ENCODE data around the gene RBP2. TPM values are rescaled to one million over a fixed set of nuclear protein-coding genes. Genes with fewer than 3 reads are reported as not detected.
"Not testable (repeated sequence)": the region's sequence is repeated elsewhere in the genome, so short reads cannot be mapped to it uniquely, and the experiment has no call there.

Gene RBP2
- polyA plus RNA-seq, 1 donor, result 0.32 TPM

DNA sequence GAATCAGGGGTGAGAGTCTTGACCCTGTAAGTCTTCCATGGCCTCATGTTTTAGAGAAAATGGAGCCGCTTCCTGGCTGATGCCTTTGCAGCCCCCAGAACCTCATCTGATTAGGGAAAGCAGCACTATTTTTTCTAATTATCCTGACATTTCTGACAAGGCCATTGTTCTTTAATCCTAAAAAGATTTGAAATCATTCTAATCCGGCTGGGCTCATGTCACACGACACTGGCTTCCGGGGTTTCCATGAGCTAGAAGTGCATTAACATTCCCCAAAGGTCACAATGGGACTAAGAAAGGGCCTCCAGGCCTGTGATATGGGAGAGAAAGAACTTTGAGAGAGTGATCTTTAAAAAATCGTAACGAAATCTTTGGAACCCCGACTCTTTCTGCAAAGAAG lies 33.1 kb downstream of the RBP2 start:
- no peak for DNase-seq (ENCODE audit: low read depth)

DNA sequence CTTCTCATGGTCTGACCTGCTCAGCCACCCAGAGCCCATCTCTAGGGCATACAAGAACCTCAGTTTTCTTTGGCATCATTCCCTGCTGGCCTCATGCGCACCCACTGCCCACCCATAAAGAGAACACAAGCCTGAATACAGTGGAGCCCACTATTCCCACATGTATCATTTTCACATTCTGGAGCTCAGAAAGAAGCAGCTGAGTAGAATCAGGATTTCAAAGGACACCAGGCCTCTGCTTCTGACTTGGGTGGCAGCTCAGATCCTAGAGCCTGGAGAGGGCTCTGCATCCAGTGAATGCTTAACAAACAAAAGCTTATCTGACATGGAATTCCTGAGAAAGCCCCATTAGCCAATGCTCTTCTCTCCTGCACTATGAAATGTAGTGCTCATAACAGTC lies 34.7 kb downstream of the RBP2 start:
- no peak for DNase-seq (ENCODE audit: low read depth)

DNA sequence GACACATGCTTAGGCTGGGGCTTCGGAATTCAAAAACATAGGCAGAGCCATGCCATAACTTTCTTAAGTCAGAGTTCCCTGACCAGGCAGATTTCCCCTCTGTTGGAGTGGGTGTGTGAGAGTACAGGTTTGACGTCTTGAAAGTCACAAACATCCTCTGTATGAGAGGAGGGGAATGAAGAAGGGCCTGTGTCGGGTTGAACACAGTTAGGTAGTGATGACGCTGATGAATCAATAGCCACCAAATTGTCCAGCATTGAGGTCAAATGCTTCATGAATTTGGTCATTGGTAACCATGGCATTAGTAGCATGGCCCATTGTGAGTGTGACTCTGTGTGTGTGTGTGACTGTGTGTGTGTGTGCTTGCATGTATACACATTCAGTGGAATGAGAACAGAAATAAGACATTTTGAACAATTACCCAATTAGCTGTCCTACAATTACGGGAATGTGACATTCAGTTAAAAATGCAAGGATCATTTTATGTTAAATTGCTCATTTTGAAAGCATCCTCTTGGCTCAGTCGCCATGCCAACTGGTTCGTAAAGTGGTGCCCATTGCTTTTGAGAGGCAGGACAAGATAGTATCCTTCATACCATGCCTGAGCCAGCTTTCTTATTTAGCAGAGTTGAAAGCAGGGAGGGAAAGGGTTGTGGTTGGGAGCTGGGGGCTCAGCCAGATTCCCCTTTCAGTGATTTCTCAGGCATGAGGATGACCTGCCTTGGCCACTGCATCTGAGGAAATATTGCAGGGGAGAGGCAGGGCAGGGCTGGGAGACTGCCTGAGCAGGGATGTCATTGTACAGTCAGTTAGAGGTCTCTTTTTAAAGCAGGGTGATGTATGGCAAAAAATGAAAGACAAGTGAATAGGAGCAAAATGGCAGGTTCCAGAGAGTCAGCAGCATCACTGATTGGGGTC lies 35.4 kb downstream of the RBP2 start:
- DNase-seq (ENCODE audit: low read depth), result no peak

DNA sequence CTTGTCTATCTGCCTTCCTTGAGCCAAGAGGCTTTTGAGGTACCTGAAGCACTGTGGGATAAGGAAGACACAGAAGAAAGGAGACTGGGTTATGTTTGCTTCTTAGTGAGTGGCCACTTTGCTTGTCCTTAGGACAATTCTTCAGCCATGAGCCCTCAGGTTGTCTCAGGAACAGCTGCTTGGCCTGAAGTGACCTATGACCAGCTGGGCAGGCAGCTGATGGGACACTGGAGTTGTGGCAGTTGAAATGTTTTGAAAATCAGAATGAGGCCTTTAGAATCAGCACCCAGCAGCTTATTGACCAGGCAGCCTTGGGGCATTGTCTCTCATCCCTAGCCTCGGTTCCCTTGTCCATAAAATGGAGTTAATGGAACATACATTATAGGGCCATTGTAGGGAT lies 37.0 kb downstream of the RBP2 start:
- DNase-seq (ENCODE audit: low read depth), result no peak

DNA sequence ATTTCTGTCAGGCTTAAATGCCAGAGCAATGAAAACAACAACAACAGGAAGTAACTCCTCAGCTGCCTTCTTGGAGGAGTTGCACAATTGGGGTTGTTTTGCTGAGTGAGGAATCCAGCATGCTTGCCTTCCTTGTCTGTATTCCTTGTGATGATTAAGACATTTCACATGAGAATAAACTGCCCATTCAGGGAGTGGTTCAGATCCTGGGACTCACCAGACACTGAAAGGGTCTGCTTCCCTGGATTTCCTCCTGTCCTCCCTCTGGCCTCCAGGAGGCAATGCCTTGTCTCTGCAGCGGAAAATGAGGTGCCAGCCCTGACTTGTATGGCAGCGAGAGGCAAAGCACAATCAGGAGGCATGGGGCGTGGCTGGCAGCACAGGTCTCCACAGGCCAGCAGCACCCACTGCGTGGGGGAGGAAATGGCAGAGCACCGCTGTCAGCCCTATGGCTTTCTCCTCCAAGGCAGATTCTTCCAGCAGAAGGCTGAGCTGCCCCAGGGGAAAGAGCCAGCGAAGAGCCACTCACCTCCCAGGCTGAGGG lies 41.5 kb downstream of the RBP2 start:
- DNase-seq (ENCODE audit: low read depth), result no peak

DNA sequence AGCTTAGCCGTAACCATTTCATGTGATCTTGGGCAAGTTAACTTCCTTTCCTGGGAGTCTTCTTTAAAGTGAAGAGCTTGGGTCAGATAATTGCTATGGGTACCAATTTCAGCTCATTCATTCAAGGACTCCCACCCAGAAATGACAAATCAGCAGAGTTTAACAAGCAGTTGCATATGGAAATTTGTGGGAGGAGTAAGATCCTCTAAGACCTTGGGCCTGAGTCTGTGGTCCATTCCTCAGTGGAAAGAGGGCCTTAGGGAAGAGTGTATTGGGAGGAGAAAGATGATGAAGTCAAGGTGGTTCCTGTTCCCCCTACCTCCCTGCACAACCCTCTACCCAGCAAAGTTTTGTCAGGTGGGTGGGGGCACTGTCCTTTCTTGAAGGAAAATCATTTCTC lies 42.1 kb downstream of the RBP2 start:
- no peak for DNase-seq (ENCODE audit: low read depth)

DNA sequence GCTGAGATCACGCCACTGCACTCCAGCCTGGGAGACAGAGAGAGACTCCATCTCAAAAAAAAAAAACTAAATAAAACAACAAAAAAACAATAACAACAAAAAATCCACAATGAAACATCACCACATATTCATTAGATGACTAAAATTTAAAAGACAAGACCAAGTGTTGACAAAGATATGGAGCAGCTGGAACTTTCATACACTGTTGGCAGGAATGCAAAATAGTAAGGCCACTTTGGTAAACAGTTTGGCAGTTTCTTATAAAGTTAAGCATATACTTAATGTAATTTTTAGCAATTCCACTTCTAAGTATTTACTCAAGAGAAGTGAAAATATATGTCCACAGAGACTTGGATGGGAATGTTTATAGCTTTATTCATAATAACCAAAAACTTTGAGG lies 43.2 kb downstream of the RBP2 start:
- DNase-seq (ENCODE audit: low read depth), result no peak

DNA sequence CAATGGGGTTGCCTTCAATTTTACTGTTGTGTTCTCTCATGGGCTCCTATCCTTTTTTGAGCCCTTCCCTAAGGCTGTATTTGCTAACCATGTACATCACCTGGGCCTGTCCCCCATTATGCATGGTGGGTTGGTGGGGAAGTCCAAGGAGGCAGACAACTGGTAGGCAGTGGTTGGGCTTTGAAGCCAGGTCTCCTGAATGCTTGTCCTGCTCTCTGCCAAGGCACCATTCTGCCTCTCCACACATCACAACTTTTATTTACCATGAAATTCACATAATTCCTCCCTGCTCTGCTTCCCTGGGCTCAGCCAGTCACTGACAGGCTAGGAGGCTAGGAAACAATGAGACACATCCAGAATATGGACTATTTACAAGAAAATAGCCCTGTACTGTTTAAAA lies 45.8 kb downstream of the RBP2 start:
- DNase-seq (ENCODE audit: low read depth), result no peak

DNA sequence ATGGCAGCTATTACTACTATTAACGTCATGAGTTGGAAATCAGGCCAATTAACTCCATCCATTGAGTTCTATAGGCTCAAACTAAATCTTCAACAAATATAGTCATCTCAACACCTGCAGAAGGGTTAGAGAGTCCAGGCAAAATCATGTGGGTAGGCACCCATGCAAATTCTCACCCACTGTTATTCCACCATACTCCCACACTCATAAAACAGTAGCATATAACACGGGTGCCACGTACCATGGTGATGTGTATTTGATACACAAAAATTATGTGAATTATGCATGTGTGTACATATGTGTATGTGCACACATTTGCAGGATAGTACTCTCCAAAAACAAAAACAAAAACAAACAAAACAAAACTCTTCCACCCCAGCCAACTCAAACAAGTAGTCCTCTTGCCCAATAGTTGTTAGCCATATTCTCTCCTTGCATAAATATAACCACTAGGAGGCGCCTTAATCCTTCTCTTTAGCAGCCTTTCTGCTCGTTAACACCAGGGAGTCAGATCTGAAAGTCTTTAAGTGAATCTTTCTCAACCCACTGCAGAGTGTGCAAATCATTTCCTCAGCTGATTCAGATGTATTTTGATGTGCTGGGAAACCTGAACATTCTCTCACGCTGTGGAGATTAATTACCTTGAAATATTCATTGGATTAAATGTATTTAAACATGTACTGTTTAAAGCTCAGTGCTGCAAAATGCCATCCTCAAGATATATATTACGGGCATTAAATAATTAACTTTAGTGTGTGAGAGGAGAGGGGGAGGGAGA lies 48.8 kb downstream of the RBP2 start:
- DNase-seq (ENCODE audit: low read depth), result peak; percentile 35

DNA sequence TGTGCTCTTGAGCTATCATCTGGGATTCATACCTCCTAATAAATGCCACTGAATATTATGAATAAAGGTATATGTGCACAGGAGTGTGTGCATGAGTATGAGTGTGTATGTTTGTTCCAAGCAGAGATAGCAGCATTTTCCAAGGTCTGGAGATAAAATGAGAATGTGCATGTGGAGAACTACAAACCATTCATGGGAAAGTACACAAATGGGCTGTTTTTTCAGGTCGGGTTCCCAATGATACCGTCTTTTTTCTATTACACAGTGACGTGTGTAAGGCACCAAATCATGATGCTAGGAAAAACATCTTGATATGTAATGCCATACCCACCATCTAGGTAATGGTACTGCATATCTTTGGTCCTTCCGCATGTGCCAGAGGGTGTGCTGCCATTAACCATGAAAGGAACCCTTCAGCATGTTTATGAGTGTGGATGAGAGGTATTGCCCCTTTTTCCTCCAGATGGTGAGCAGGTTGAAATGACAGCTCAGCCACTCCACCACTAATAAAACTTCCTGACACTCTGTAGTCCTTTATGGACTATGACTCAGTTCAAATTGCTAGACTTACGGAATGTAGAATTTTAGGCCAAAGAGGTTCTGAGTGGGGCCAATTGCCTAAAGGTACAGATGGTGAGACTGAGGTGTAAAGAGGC lies 50.4 kb downstream of the RBP2 start:
- DNase-seq (ENCODE audit: low read depth), result no peak

DNA sequence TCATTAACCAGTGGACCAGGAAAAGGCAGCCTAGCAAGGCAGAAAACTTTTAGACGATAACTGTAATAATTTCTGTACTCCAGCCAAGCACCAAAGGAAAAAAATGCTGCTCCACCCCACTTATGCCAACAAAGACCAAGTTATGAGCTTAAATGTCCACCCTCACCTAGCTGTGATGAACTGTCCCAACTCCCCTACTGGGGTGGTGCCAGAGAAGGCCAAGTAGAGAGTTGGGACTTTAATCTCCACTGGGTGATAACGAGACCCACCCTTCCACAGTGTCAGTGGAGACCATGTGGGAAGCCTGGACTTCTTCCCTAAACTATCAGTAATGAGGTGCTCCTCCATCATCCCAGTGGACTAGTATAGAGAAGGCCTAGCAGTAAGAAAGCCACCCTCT lies 53.1 kb downstream of the RBP2 start:
- DNase-seq (ENCODE audit: low read depth), result no peak

DNA sequence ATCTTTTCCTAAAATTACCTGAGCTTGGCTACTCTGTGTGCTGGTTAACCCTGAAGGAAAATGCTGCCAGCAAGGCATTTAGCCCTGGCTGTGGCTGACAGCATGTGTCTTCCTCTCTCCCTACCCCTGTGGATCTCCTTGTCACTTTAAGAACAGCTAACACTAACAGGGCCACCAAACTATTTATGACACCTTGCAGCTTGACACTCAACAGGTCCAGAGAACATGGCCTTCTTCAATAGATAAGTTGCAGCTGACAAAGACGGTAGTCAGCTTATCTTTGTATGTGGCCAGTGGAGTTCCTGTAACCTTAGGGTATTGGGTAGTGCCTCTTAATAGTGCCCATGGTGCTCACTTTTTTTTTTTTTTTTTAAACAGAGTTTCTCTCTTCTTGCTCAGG lies 54.9 kb downstream of the RBP2 start:
- DNase-seq (ENCODE audit: low read depth), result no peak

DNA sequence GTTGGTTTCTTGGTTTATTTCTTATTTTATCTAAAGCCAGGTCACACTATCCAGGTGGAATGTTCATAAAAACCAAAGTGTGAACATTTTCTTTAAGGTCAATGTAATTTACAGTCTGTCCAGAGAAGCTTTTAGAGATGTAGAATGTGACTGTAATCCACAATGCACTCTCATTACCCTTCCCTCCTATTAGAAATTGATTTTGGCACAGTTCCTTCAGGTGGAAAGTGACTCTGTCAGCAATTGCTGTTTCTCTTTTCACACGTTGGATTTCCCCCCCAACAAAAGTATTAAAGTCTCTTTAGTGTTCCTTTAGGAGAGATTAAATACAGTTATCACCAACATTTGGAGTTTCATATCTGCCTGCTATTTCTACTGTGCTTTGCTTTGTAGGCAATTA lies 55.3 kb downstream of the RBP2 start:
- no peak for DNase-seq (ENCODE audit: low read depth)

DNA sequence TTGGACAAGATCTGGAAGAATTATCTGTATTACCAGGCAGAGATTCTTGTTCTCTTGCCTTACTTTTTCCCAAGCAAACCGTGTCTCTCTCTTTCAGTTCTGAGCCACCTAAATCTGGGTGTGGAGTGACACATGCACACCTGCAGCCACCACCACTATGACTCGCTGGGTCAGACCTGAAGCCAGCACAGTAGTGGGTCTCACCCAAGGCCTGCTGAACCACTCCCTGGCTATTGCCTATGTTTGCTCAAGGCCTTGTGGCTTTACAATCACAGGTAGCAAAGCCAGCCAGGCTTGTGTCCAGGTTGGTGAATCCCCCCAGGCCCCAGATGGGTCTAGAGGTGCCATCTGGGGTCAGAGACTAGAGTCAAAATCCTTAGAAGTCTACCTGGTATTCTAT lies 58.2 kb downstream of the RBP2 start:
- no peak for DNase-seq (ENCODE audit: low read depth)

DNA sequence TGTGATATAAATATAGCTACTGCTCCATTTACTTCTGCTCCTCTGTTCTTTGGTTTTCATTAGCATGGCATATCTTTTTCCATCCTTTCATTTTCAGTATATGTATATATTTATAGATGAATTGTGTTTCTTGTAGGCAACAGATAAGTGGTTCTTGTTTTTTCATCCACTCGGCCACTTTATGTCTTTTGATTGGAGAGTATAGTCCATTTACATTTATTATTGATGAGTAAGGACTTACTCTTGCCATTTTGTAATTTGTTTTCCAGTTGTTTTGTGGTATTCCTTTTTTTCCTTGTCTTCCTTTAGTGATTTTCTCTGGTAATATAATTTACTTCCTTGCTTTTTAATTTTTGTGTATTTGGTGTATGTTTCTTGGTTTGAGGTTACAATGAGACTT lies 60.0 kb downstream of the RBP2 start:
- no peak for DNase-seq (ENCODE audit: low read depth)

DNA sequence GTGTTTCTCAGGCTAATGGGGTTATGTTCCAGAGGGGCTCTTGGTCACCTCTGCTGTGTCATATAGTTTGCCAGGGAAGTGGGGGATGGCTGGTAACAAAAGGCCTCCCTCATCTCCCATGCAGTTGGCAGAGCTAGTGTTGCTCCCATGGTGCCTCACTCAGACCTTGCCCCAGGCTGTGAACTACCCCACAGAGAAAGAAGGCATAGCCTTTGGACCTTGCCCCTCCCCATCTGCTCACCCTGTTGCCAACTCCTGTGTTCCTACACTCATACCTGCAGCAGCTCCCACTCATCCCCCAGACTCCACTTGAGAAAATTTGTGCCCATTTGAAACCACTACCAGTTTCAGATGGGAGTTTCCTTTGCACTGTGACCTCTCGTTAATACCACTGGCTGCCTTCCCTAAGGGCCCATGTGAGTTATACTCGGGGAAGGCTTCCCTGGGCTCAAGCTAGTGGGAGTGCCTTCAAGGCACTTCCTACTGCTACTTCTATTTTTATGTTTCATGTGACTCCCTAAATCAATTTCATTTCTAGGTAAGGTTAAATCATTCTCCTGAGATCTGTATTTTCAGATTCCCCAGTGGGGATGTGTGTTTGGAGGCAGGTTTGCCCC lies 61.6 kb downstream of the RBP2 start:
- no peak for DNase-seq (ENCODE audit: low read depth)

DNA sequence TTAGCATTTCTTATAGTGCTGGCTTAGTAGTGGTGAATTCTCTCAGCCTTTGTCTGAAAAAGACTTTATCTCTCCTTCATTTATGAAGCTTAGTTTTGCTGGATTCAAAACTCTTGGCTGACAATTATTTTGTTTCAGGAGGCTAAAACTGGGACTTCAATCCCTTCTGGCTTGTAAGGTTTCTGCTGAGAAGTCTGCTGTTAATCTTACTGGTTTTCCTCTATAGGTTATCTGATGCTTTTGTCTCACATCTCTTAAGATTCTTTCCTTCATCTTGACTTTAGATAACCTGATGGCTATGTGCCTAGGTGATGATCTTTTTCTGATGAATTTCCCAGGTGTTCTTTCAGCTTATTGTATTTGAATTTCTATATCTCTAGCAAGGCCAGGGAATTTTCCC lies 63.4 kb downstream of the RBP2 start:
- not testable (repeated sequence) for DNase-seq (ENCODE audit: low read depth)

Other genes starting within 250 kb of the RBP2 start
- 49.8 TPM for gene MRPS22, start 132.5 kb downstream of the RBP2 start, polyA plus RNA-seq (ENCODE audit: insufficient read length)
- 90.8 TPM for gene COPB2, start 86.9 kb downstream of the RBP2 start, polyA plus RNA-seq (ENCODE audit: insufficient read length)
- gene RBP1, start 63.2 kb upstream of the RBP2 start, polyA plus RNA-seq (ENCODE audit: insufficient read length), result 93.4 TPM
- gene NMNAT3, start 201.5 kb upstream of the RBP2 start, polyA plus RNA-seq (ENCODE audit: insufficient read length), result 5.2 TPM

Measured in forelimb muscle (tissue), 1 donor.